Mucosa of descending colon (tissue), 3 donors: Measurements from ENCODE around the gene SPDEF. TPM values are rescaled to one million over a fixed set of nuclear protein-coding genes. Genes with fewer than 3 reads are reported as not detected.

Experiments used
- ATAC-seq: fragments of 200-7000 bp; cut with Tn5 transposase; one replicate; pipeline ENCODE4 v1.9.1; 2020; ENCODE audit warnings: mild to moderate bottlenecking, moderate library complexity
- DNase-seq, 3 donors: peaks; one replicate each; pipeline ENCODE4 v3.0.0-alpha.2; 2020
- H3K36me3 ChIP-seq: fragments of 200-600 bp; one replicate; pipeline ENCODE4 v1.8.0; 2021; ENCODE audit warnings: low read depth, mild to moderate bottlenecking
- H3K4me1 ChIP-seq: fragments of 200-600 bp; one replicate; pipeline ENCODE4 v1.8.0; 2021; ENCODE audit warnings: low read depth, mild to moderate bottlenecking
- H3K4me3 ChIP-seq: fragments of 200-600 bp; one replicate; pipeline ENCODE4 v1.8.0; 2021; ENCODE audit warnings: mild to moderate bottlenecking
- H3K9me3 ChIP-seq: fragments of 200-600 bp; one replicate; pipeline ENCODE4 v1.8.0; 2021; ENCODE audit warnings: mild to moderate bottlenecking
- CTCF ChIP-seq: fragments of 200-600 bp; IDR thresholded peaks from one replicate; pipeline ENCODE4 v1.8.0; 2022; ENCODE audit warnings: antibody characterized with exemption, mild to moderate bottlenecking
- intact Hi-C, 2 donors: fragments of 100-400 bp; cut with DNase I in 1 of 2; cut with micrococcal nuclease in 1 of 2; formaldehyde crosslinking; loops; one replicate each; pipeline versions ENCODE4 v1.11.0 to v1.11.1; 2022; cut with DNase I, micrococcal nuclease
- long read RNA-seq, 2 donors: library from polyadenylated mRNA; unstranded; transcript quantifications; one replicate each; pipeline ENCODE4 v2.0.0, GENCODE V29; 2019 to 2021
- total RNA-seq, 3 donors: library from RNA; stranded (reverse); fragmentation: NEBNext Ultra II Directional in 2 of 3; extraction: Animal tissue kit (Norgen Biotek cat#: 25700) in 2 of 3; gene quantifications; one replicate each; pipeline versions ENCODE4 v1.2.1 to v1.2.4, GENCODE V29; 2021 to 2023
- donor health status: DM: no; HTN: no; CAD: no; lungs with moderate emphysema.
- donor health status: DM: no; HTN: no; CAD: no.
- donor health status: DM: no; HTN: yes; CAD: no.

SPDEF gene
- total RNA-seq = 10 to 100 TPM; 13.8 to 49.1 (median 38.2) TPM
- long read RNA-seq, donor 1, transcript SPDEF-201 (6 exons, 1,895 nt) = major isoform, 7 of 9 reads
- long read RNA-seq, donor 1, partial matches to known transcripts = 2 of 9 reads
- long read RNA-seq, donor 1, other reads (novel, unspliced or antisense) = 0 of 9 reads
- long read RNA-seq, donor 2, transcript SPDEF-201 (6 exons, 1,895 nt) = major isoform, 26 of 32 reads
- long read RNA-seq, donor 2, partial matches to known transcripts = 4 of 32 reads
- long read RNA-seq, donor 2, other reads (novel, unspliced or antisense) = 2 of 32 reads

- ATAC-seq = peak; percentile 82
- H3K9me3 ChIP-seq = peaks cover 5% of the 10 kb centered on the region
- no peaks in the 10 kb centered on the region for H3K36me3 ChIP-seq
- intact Hi-C loops = no loop called here
- H3K4me3 ChIP-seq = no peak within 1 kb of the TSS
- TF ChIP-seq CTCF = no peak
- peak in 2 of 3 donors; percentile 59 to 65 for DNase-seq
- peaks cover 13% of the 10 kb centered on the region for H3K4me1 ChIP-seq
Observed at GRCh38 chr6:34556031-34556471, at the start of gene SPDEF. TSS of gene SPDEF (minus strand) at chr6:34556329. CDS start at chr6:34544455, 11,874 bp downstream.

- H3K4me1 ChIP-seq = peaks cover 19% of the 10 kb centered on the region
- no peak for DNase-seq
- intact Hi-C loops = loop anchor here in 1 of 2 donors (10.0 kb wide), 2 partner anchors 79 to 139 kb away; partner anchors contain the start of gene PACSIN1
- no peaks in the 10 kb centered on the region for H3K9me3 ChIP-seq
- no peak for TF ChIP-seq CTCF
- ATAC-seq = no peak
- H3K36me3 ChIP-seq = no peaks in the 10 kb centered on the region
- H3K4me3 ChIP-seq = no peak overlapping the region
Observed at GRCh38 chr6:34603707-34604106, 47.6 kb upstream of the SPDEF start.

DNA sequence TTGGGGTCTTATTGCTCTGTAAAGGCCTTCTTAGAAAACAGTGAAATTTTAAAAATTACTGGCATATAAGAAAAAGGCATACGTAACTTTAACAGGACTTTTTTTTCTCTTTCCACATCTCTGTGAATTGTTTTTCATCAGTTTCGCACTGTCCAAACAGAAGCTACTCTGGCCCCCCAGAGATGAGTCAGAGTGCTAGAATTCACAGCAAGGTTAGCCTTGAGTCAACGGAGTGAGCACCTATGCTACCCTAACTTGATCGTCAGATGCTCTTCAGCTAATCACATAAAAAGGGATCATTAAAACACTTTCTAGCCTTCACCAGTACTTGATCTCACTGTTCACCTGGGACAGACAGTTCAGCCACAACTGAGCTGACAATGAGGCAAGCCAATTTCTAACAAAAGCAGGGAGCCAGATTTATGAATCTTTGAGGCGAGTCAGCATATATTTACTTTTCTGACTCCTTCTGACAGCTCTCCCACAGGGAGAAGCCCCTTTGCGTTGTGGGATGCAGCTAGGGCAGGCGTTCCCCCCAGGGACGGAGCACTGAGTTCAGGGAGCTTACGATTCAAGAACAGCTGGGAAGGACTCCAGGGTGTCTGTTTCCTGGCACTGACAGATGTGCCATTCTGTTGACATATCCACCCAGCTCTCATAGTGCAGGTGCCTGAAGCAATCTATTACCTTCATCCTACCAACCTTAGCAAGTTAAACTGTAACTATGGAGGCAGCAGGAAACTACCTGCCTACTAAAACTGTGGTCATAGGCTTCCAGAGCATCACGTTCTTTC, 46.4 kb upstream of the SPDEF start:
- no peaks in the 10 kb centered on the region for H3K9me3 ChIP-seq
- no peaks in the 10 kb centered on the region for H3K36me3 ChIP-seq
- ATAC-seq (peak; percentile 97), DNase-seq (peak in 2 of 3 donors; percentile 45 to 67)
- no peak for TF ChIP-seq CTCF
- peaks cover 19% of the 10 kb centered on the region for H3K4me1 ChIP-seq
- intact Hi-C loops = loop anchor here in 1 of 2 donors (10.0 kb wide), 2 partner anchors 78 to 138 kb away; partner anchors contain the start of gene PACSIN1
- no peak overlapping the region for H3K4me3 ChIP-seq

DNA sequence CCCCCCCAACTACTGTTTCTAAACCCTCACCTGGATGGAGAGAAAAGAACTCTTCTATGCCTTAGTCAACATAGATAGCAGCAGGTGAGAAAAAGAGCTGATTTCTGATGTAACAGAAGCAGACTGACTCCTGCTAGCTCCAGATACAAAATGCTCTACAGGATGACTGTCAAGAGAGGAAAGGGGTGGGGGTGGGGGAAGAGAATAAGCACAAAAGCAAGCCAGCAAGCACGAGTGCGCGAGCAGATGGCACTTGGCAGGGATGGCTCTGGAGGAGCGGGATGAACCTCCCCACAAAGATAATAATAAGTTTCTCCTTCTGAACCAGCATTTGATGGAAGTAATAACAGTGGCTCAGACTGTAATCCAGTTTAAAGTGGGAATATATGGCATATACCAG, 45.6 kb upstream of the SPDEF start:
- peaks cover 19% of the 10 kb centered on the region for H3K4me1 ChIP-seq
- H3K9me3 ChIP-seq = no peaks in the 10 kb centered on the region
- intact Hi-C loops = loop anchor here in 1 of 2 donors (10.0 kb wide), 2 partner anchors 77 to 137 kb away; partner anchors contain the start of gene PACSIN1
- H3K36me3 ChIP-seq = no peaks in the 10 kb centered on the region
- DNase-seq (no peak), ATAC-seq (no peak)
- no peak for TF ChIP-seq CTCF
- H3K4me3 ChIP-seq = no peak overlapping the region

DNA sequence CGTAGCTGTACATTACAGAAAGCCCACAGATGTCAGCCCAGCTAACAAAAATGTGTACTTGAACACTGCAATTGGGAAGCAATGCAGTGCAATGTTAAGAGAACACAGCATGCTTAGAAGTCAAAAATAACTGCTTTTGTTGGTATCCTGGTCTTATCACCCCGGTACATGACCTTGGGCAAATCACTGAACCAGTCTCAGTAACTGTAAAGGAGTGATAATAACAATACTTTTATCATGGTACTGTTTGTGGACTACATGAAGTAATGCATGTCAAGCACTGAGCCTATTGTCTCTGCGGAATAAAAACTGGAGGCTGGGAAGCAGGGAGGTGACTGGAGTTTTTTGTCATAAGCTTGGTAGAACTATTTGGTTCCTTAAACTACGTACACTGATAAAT, 44.7 kb upstream of the SPDEF start:
- Histone ChIP-seq H3K4me3 (no peak overlapping the region), H3K4me1 (peaks cover 19% of the 10 kb centered on the region), H3K9me3 (no peaks in the 10 kb centered on the region), H3K36me3 (no peaks in the 10 kb centered on the region)
- no peak for TF ChIP-seq CTCF
- no peak for DNase-seq
- no peak for ATAC-seq
- intact Hi-C loops = loop anchor here in 1 of 2 donors (10.0 kb wide), 2 partner anchors 76 to 136 kb away; partner anchors contain the start of gene PACSIN1
